Measurements from ENCODE around the gene SERPINE2.

SERPINE2 gene

DNA sequence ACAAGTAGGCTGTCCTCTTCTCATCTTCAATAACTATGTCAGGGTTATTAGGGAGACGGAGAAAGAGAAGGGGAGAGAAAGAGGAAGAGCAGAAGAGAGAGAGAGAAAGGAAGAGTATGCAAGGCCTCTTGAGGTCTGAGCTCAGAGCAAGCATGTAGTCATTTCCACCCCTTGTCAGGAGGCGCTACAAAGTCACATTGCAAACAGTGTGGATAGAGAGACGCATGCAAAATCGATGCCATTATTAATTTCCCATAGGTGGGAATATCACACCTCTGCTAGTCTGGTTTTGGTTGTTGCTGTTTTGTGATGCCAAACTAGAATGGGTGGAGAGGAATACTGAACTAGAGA is 24.2 kb upstream of the SERPINE2 start:
- Histone ChIP-seq H3K9me2 (replicated peaks; ENCODE audit: insufficient read depth, low read length) (no peaks in the 10 kb centered on the region), H3K27ac (ENCODE audit: low read depth, low read length) (no peak overlapping the region)

DNA sequence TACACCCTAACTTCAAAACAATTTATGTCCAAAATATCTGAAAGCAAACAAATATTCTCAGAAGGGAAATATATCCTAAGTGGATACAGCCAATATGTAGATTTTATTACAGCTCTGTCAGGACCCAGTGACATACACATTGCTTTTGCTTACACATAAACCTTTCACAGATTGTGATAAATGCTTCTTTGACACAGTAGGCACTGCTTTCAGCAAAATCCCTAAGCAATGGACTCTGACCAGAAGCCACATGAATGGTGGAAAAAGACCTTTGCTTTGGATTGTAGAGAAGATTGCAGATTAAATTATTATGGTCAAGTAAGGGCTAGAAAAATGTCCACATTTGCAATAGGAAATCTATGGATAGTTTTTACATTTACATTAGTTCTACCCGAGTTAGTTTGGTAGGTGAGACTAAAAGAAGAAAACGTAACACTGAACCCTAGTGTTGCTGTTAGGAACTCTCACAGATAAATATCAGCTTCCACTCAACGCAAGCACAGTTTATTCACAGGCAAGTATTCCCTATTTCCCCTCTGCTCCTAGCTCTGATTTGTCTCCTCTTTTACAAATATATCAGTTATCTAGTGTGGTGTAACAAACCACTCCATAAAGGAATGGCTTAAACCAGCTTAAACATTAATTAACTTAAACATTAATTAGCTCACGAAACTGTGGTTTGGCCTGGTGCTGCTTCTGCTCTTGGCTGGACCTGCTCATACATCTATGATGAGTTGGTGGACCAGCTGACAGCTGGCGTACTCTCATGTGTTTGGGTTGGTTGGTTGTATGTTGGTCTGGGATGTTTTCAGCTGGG is 23.6 kb upstream of the SERPINE2 start:
- no peaks in the 10 kb centered on the region for H3K36me3 ChIP-seq (ENCODE audit: low read length)
- no peaks in the 10 kb centered on the region for H3K79me2 ChIP-seq (ENCODE audit: insufficient read depth, low read length)
- H3K27ac ChIP-seq (ENCODE audit: low read depth, low read length), result no peak overlapping the region
- H3K9ac ChIP-seq (ENCODE audit: low read length), result no peak overlapping the region
- H3K4me2 ChIP-seq (ENCODE audit: low read depth, low read length, poor library complexity, severe bottlenecking), result no peak overlapping the region
- H4K20me1 ChIP-seq (ENCODE audit: low read depth, low read length), result no peaks in the 10 kb centered on the region
- H3F3A ChIP-seq (ENCODE audit: insufficient read depth), result no peaks in the 10 kb centered on the region
- H3K9me3 ChIP-seq (ENCODE audit: insufficient read depth, low read length), result no peaks in the 10 kb centered on the region
- H3K9me2 ChIP-seq (replicated peaks; ENCODE audit: insufficient read depth, low read length), result no peaks in the 10 kb centered on the region
- H2AFZ ChIP-seq (ENCODE audit: low read depth, low read length, severe bottlenecking), result no peak overlapping the region
- H3K4me3 ChIP-seq (ENCODE audit: insufficient read depth, low read length, poor library complexity, severe bottlenecking), result no peak overlapping the region
- TF ChIP-seq EZH2phosphoT487 (conservative IDR thresholded peaks at IDR 0.05; ENCODE audit: low read length) (no peak), CTCF (IDR thresholded peaks at IDR 0.05; ENCODE audit: insufficient read depth, low read length, poor library complexity, severe bottlenecking) (no peak)
- no peaks in the 10 kb centered on the region for H3K27me3 ChIP-seq (ENCODE audit: low read length)

More for the DNA sequence above, 24.2 kb upstream of the SERPINE2 start:
- TF ChIP-seq EZH2phosphoT487 (conservative IDR thresholded peaks at IDR 0.05; ENCODE audit: low read length) (no peak), CTCF (IDR thresholded peaks at IDR 0.05; ENCODE audit: insufficient read depth, low read length, poor library complexity, severe bottlenecking) (no peak)
- Histone ChIP-seq H2AFZ (ENCODE audit: low read depth, low read length, severe bottlenecking) (no peak overlapping the region), H4K20me1 (ENCODE audit: low read depth, low read length) (no peaks in the 10 kb centered on the region), H3K79me2 (ENCODE audit: insufficient read depth, low read length) (no peaks in the 10 kb centered on the region), H3K9me3 (ENCODE audit: insufficient read depth, low read length) (no peaks in the 10 kb centered on the region), H3K9ac (ENCODE audit: low read length) (no peak overlapping the region), H3K36me3 (ENCODE audit: low read length) (no peaks in the 10 kb centered on the region), H3K4me3 (ENCODE audit: insufficient read depth, low read length, poor library complexity, severe bottlenecking) (no peak overlapping the region), H3K27me3 (ENCODE audit: low read length) (no peaks in the 10 kb centered on the region), H3K4me2 (ENCODE audit: low read depth, low read length, poor library complexity, severe bottlenecking) (no peak overlapping the region), H3F3A (ENCODE audit: insufficient read depth) (no peaks in the 10 kb centered on the region)

DNA sequence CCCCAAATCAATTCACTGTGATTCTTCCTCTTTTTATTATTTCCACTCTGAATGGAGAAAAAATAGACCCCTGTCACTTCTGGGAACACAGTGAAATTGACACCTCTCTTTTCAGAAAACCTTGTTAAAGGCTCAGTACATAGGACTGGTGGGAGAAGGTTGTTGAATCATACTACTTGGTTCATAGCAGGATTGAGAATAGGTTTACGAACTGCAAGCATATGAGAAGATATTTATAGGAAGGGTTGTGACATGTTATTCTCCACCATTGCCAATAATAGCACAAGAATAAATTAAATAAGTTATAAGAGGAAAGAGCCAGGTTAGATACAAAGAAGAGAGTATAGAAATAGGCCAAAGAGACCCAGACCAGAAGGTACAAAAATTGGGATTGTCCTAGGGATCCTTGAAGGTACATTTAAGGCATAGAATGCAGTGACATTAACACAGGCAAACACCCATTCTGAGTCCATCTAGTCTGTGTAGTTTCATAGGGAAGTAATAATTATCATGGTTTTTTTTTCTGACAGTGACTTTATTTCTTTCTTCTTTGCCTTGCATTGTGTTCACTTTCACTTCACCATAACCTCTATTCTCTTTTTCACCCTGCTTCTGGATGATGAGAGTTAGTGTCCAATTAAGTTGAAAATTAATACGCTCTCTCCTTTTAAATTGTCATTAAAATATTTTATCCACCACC is 21.8 kb upstream of the SERPINE2 start:
- no peak overlapping the region for H3K9ac ChIP-seq (ENCODE audit: low read length)
- TF ChIP-seq EZH2phosphoT487 (conservative IDR thresholded peaks at IDR 0.05; ENCODE audit: low read length), result no peak

GRCh38 chr2:224059178-224059577 is 20.1 kb upstream of the SERPINE2 start:
- H3K4me2 ChIP-seq (ENCODE audit: low read depth, low read length, poor library complexity, severe bottlenecking), result no peak overlapping the region
- H3K9me3 ChIP-seq (ENCODE audit: insufficient read depth, low read length), result no peaks in the 10 kb centered on the region
- no peak for TF ChIP-seq CTCF (IDR thresholded peaks at IDR 0.05; ENCODE audit: insufficient read depth, low read length, poor library complexity, severe bottlenecking)
- H3K9me2 ChIP-seq (replicated peaks; ENCODE audit: insufficient read depth, low read length), result no peaks in the 10 kb centered on the region
- H3K79me2 ChIP-seq (ENCODE audit: insufficient read depth, low read length), result no peaks in the 10 kb centered on the region
- no peaks in the 10 kb centered on the region for H3F3A ChIP-seq (ENCODE audit: insufficient read depth)
- no peak overlapping the region for H3K4me3 ChIP-seq (ENCODE audit: insufficient read depth, low read length, poor library complexity, severe bottlenecking)
- H3K36me3 ChIP-seq (ENCODE audit: low read length), result no peaks in the 10 kb centered on the region
- H3K27ac ChIP-seq (ENCODE audit: low read depth, low read length), result no peak overlapping the region
- no peaks in the 10 kb centered on the region for H3K27me3 ChIP-seq (ENCODE audit: low read length)
- H4K20me1 ChIP-seq (ENCODE audit: low read depth, low read length), result no peaks in the 10 kb centered on the region
- no peak overlapping the region for H3K9ac ChIP-seq (ENCODE audit: low read length)
- no peak overlapping the region for H2AFZ ChIP-seq (ENCODE audit: low read depth, low read length, severe bottlenecking)

More for the DNA sequence above, 21.8 kb upstream of the SERPINE2 start:
- Histone ChIP-seq H3K79me2 (ENCODE audit: insufficient read depth, low read length) (no peaks in the 10 kb centered on the region), H3F3A (ENCODE audit: insufficient read depth) (no peaks in the 10 kb centered on the region), H4K20me1 (ENCODE audit: low read depth, low read length) (no peaks in the 10 kb centered on the region), H3K27ac (ENCODE audit: low read depth, low read length) (no peak overlapping the region), H3K4me2 (ENCODE audit: low read depth, low read length, poor library complexity, severe bottlenecking) (no peak overlapping the region), H3K9me3 (ENCODE audit: insufficient read depth, low read length) (no peaks in the 10 kb centered on the region), H3K4me3 (ENCODE audit: insufficient read depth, low read length, poor library complexity, severe bottlenecking) (no peak overlapping the region), H3K27me3 (ENCODE audit: low read length) (no peaks in the 10 kb centered on the region), H2AFZ (ENCODE audit: low read depth, low read length, severe bottlenecking) (no peak overlapping the region), H3K9me2 (replicated peaks; ENCODE audit: insufficient read depth, low read length) (no peaks in the 10 kb centered on the region), H3K36me3 (ENCODE audit: low read length) (no peaks in the 10 kb centered on the region)

Data from SU-DHL-6 (cell line).